K562 (cell line): ENCODE measurements around the gene BBC3. TPM values are rescaled to one million over a fixed set of nuclear protein-coding genes. Genes with fewer than 3 reads are reported as not detected.

Experiments used
- ARID1B ChIP-seq: fragments of 450-650 bp; IDR thresholded peaks from 2 replicates; pipeline ENCODE4 v1.6.1; 2016; ENCODE audit warnings: antibody characterized with exemption, mild to moderate bottlenecking, inconsistent platforms
- BCLAF1 ChIP-seq, 2 experiments: fragments of 450-650 bp in 1 of 2; IDR thresholded peaks; 2 replicates each; pipeline ENCODE4 v1.6.1; 2011 to 2017; ENCODE audit warnings: low read depth in 2 of 2, antibody characterized with exemption in 1 of 2, borderline replicate concordance in 1 of 2, low read length in 1 of 2, mild to moderate bottlenecking in 1 of 2, mixed read lengths in 1 of 2; ENCODE audit not compliant: control insufficient read depth in 1 of 2
- BRCA1 ChIP-seq, 2 experiments: fragments of 450-650 bp in 1 of 2; sonication (generic) in 1 of 2; formaldehyde crosslinking in 1 of 2; IDR thresholded peaks; 2 replicates each; pipeline versions ENCODE4 v1.5.0 to v1.6.1; 2017 to 2020; ENCODE audit warnings: mild to moderate bottlenecking in 1 of 2, missing genetic modification reagents in 1 of 2
- HMG20B ChIP-seq: fragments of 250-450 bp; sonication (Bioruptor Pico); IDR thresholded peaks from 2 replicates; pipeline ENCODE4 v1.5.0; 2021; ENCODE audit warnings: mild to moderate bottlenecking
- HMGN3 ChIP-seq: IDR thresholded peaks from 2 replicates; pipeline ENCODE4 v1.6.1; 2011; ENCODE audit warnings: borderline replicate concordance, low read depth, mild to moderate bottlenecking, mixed read lengths, low read length; ENCODE audit not compliant: insufficient read length; ENCODE audit errors: extremely low read depth
- RFX1 ChIP-seq: fragments of 450-650 bp; IDR thresholded peaks from 2 replicates; pipeline ENCODE4 v1.6.1; 2016; ENCODE audit warnings: mild to moderate bottlenecking, moderate library complexity
- THRA ChIP-seq: fragments of 450-650 bp; IDR thresholded peaks from 2 replicates; pipeline ENCODE4 v1.6.1; 2017; ENCODE audit warnings: mild to moderate bottlenecking, moderate library complexity
- TOE1 ChIP-seq, 2 experiments: fragments of 450-650 bp in 1 of 2; sonication (generic) in 1 of 2; formaldehyde crosslinking in 1 of 2; IDR thresholded peaks; 2 replicates each; pipeline versions ENCODE4 v1.7.1 to v1.8.0; 2016 to 2022; ENCODE audit warnings: borderline replicate concordance in 2 of 2, mild to moderate bottlenecking in 2 of 2, antibody characterized with exemption in 1 of 2, inconsistent platforms in 1 of 2, low read depth in 1 of 2, missing genetic modification reagents in 1 of 2, moderate library complexity in 1 of 2
- XRCC5 ChIP-seq: fragments of 200-400 bp; formaldehyde crosslinking; IDR thresholded peaks from 2 replicates; pipeline ENCODE4 v1.6.1; 2017; ENCODE audit warnings: low read depth, mild to moderate bottlenecking, low read length
- ZNF175 ChIP-seq: fragments of 200-800 bp; sonication (Bioruptor generic); IDR thresholded peaks from 2 replicates; pipeline ENCODE4 v1.6.1; 2016; ENCODE audit warnings: low read depth, mild to moderate bottlenecking, missing genetic modification characterization, missing compliant biosample characterization
- ZNF224 ChIP-seq: sonication (generic); formaldehyde crosslinking; IDR thresholded peaks from 2 replicates; pipeline ENCODE4 v1.8.0; 2022; ENCODE audit warnings: mild to moderate bottlenecking, missing genetic modification reagents
- ZNF282 ChIP-seq: sonication (generic); formaldehyde crosslinking; IDR thresholded peaks from 2 replicates; pipeline ENCODE4 v1.8.1; 2023; ENCODE audit warnings: missing genetic modification reagents
- polyA plus RNA-seq, 8 experiments: library from polyadenylated mRNA; depleted of rRNA in 4 of 8; stranded (reverse) in 5 of 8; unstranded in 3 of 8; fragments of >200 nt; fragmentation: Nextera tagmentation in 2 of 8; fragmentation: Illumina TruSeq in 1 of 8; extraction: Ambion mirVana in 2 of 8; extraction: Trizol in 1 of 8; gene quantifications; 2 replicates each; pipeline versions ENCODE4 v1.2.1 to v1.2.3, GENCODE V29; 2011 to 2014; ENCODE audit warnings: inconsistent platforms in 1 of 8, missing spikeins in 1 of 8
- total RNA-seq, 7 experiments: library from RNA; depleted of rRNA in 6 of 7; stranded (reverse); fragments of >200 nt in 6 of 7; fragmentation: Illumina TruSeq in 2 of 7; extraction: Trizol in 2 of 7; gene quantifications; 2 replicates each; pipeline versions ENCODE4 v1.2.1 to v1.2.3, GENCODE V29; 2011 to 2021; ENCODE audit warnings: low replicate concordance in 1 of 7
- TF ChIP-seq, protein P1 (sequence below), 3 experiments: IDR thresholded peaks in 2 of 3; conservative IDR thresholded peaks in 1 of 3; 2 replicates each; pipeline ENCODE4 v1.5.1; 2011 to 2012; ENCODE audit warnings: low read length in 3 of 3, mild to moderate bottlenecking in 3 of 3, control low read depth in 2 of 3, improper control_type of control experiment in 1 of 3, inconsistent platforms in 1 of 3, low read depth in 1 of 3, mixed read lengths in 1 of 3, moderate library complexity in 1 of 3; ENCODE audit not compliant: insufficient read depth in 2 of 3
- TF ChIP-seq, protein P2 (sequence below), 2 experiments: fragments of 450-650 bp; IDR thresholded peaks; 2 replicates each; pipeline ENCODE4 v1.6.1; 2018; ENCODE audit warnings: mild to moderate bottlenecking in 2 of 2, low read depth in 1 of 2; ENCODE audit not compliant: partially characterized antibody in 2 of 2

The BBC3 gene
- total and polyA plus RNA-seq, 9 of the 15 experiments (the other 6 are each of a cell fraction or from before 2014, with no cell fraction given) = 0.15 to 30.7 (median 4.8) TPM

DNA sequence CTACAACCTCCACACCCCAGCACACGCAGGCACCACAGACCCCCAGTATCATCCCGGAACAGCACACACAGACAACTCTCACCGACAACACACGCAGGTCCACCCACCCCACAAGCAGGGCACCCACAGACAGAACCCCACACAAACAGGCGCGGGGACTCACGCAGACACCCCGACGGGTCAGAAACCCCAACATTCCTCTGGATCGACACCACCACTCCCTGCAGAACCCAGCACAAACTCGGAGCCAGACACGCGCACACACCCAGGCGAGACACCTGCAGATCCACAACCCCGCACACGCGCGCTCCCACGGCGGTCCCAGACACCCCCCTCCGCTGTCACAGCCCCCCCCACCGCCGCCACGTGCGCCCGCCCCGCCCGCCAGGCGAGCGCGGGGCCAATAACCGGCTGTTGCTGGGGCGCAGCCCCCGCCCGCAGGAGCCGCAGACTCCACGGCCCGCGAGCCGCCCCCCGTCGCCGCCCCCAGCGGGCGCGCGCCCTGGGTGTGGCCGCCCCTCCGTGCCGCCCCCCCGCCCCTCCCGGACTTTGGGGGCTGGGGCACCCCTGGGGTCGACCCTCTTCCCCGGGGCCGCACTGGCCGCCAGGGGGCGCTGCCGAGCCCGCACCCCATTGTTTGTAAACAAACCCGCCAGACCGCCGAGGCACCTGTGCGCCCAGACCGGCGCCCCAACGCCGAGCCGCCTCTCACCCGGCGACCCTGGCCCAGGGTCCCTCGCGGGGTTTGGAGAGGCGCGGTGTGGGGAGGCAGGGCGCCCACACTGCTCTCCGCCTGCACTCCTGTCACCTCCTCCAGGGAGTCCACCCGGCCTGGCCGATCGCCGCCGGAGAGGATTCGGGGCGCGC lies 712 bp downstream of the BBC3 start (continued):
- TF ChIP-seq HMGN3 = peak; percentile 84
- no peak for TF ChIP-seq BCLAF1 (IDR thresholded peaks at IDR 0.05; ENCODE audit: borderline replicate concordance in 1 of 2, control insufficient read depth in 1 of 2, low read depth in 2 of 2, low read length in 1 of 2)
- TF ChIP-seq, protein P1, sequence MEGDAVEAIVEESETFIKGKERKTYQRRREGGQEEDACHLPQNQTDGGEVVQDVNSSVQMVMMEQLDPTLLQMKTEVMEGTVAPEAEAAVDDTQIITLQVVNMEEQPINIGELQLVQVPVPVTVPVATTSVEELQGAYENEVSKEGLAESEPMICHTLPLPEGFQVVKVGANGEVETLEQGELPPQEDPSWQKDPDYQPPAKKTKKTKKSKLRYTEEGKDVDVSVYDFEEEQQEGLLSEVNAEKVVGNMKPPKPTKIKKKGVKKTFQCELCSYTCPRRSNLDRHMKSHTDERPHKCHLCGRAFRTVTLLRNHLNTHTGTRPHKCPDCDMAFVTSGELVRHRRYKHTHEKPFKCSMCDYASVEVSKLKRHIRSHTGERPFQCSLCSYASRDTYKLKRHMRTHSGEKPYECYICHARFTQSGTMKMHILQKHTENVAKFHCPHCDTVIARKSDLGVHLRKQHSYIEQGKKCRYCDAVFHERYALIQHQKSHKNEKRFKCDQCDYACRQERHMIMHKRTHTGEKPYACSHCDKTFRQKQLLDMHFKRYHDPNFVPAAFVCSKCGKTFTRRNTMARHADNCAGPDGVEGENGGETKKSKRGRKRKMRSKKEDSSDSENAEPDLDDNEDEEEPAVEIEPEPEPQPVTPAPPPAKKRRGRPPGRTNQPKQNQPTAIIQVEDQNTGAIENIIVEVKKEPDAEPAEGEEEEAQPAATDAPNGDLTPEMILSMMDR (IDR thresholded peaks at IDR 0.05 in 2 of 3, conservative IDR thresholded peaks at IDR 0.05 in 1 of 3; ENCODE audit: insufficient read depth in 2 of 3, low read depth in 1 of 3, low read length in 3 of 3) = peak; percentile 66 to 78 (median 66)
- no peak for TF ChIP-seq ZNF282 (CRISPR knock-in tag)
- TF ChIP-seq ZNF175 = no peak
- TF ChIP-seq, protein P2, sequence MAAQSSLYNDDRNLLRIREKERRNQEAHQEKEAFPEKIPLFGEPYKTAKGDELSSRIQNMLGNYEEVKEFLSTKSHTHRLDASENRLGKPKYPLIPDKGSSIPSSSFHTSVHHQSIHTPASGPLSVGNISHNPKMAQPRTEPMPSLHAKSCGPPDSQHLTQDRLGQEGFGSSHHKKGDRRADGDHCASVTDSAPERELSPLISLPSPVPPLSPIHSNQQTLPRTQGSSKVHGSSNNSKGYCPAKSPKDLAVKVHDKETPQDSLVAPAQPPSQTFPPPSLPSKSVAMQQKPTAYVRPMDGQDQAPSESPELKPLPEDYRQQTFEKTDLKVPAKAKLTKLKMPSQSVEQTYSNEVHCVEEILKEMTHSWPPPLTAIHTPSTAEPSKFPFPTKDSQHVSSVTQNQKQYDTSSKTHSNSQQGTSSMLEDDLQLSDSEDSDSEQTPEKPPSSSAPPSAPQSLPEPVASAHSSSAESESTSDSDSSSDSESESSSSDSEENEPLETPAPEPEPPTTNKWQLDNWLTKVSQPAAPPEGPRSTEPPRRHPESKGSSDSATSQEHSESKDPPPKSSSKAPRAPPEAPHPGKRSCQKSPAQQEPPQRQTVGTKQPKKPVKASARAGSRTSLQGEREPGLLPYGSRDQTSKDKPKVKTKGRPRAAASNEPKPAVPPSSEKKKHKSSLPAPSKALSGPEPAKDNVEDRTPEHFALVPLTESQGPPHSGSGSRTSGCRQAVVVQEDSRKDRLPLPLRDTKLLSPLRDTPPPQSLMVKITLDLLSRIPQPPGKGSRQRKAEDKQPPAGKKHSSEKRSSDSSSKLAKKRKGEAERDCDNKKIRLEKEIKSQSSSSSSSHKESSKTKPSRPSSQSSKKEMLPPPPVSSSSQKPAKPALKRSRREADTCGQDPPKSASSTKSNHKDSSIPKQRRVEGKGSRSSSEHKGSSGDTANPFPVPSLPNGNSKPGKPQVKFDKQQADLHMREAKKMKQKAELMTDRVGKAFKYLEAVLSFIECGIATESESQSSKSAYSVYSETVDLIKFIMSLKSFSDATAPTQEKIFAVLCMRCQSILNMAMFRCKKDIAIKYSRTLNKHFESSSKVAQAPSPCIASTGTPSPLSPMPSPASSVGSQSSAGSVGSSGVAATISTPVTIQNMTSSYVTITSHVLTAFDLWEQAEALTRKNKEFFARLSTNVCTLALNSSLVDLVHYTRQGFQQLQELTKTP (IDR thresholded peaks at IDR 0.05; ENCODE audit: low read depth in 1 of 2, partially characterized antibody in 2 of 2) = peak in 1 of 2 experiments; percentile 20
- TF ChIP-seq HMG20B = no peak
- TF ChIP-seq ZNF224 (CRISPR knock-in tag) = no peak
- TF ChIP-seq TOE1 (IDR thresholded peaks at IDR 0.05; ENCODE audit: borderline replicate concordance) = no peak
- peak; percentile 81; the same call in 1 of the 2 replicates for TF ChIP-seq TOE1 (CRISPR knock-in tag; IDR thresholded peaks at IDR 0.05; ENCODE audit: borderline replicate concordance, low read depth)
- no peak for TF ChIP-seq RFX1
- no peak for TF ChIP-seq THRA
- TF ChIP-seq BRCA1 (IDR thresholded peaks at IDR 0.05) = no peak
- no peak for TF ChIP-seq BRCA1 (CRISPR knock-in tag; IDR thresholded peaks at IDR 0.05)
- TF ChIP-seq XRCC5 = peak; percentile 48; the same call in 1 of the 2 replicates
- TF ChIP-seq ARID1B = no peak
